ENCODE measurements around the gene TSPAN11. TPM values are rescaled to one million over a fixed set of nuclear protein-coding genes. Genes with fewer than 3 reads are reported as not detected.

The TSPAN11 gene
- polyA plus RNA-seq, 1 experiment, result 0.37 TPM

- CTCF ChIA-PET, result no interaction called here
- TF ChIP-seq, protein P1, sequence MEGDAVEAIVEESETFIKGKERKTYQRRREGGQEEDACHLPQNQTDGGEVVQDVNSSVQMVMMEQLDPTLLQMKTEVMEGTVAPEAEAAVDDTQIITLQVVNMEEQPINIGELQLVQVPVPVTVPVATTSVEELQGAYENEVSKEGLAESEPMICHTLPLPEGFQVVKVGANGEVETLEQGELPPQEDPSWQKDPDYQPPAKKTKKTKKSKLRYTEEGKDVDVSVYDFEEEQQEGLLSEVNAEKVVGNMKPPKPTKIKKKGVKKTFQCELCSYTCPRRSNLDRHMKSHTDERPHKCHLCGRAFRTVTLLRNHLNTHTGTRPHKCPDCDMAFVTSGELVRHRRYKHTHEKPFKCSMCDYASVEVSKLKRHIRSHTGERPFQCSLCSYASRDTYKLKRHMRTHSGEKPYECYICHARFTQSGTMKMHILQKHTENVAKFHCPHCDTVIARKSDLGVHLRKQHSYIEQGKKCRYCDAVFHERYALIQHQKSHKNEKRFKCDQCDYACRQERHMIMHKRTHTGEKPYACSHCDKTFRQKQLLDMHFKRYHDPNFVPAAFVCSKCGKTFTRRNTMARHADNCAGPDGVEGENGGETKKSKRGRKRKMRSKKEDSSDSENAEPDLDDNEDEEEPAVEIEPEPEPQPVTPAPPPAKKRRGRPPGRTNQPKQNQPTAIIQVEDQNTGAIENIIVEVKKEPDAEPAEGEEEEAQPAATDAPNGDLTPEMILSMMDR (IDR thresholded peaks at IDR 0.05; ENCODE audit: low read depth, low read length), result no peak
- no peaks in the 10 kb centered on the region for H3K9me3 ChIP-seq (ENCODE audit: control insufficient read depth, insufficient read depth, low read length)
- no peak overlapping the region for H3K4me3 ChIP-seq (ENCODE audit: low read depth, low read length)
- POLR2A ChIA-PET, result no interaction called here
- DNase-seq (ENCODE audit: low read depth, low spot score), result no peak
- no peak overlapping the region for H3K27ac ChIP-seq (ENCODE audit: low read depth, low read length)
- H3K27me3 ChIP-seq (ENCODE audit: control insufficient read depth, insufficient read depth, low read length), result peaks cover 8% of the 10 kb centered on the region
Observed at GRCh38 chr12:30930641-30931040, 4.1 kb downstream of the TSPAN11 start.

- Histone ChIP-seq H3K27ac (ENCODE audit: low read depth, low read length) (no peak overlapping the region), H3K27me3 (ENCODE audit: control insufficient read depth, insufficient read depth, low read length) (peaks cover 12% of the 10 kb centered on the region), H3K9me3 (ENCODE audit: control insufficient read depth, insufficient read depth, low read length) (no peaks in the 10 kb centered on the region), H3K4me3 (ENCODE audit: low read depth, low read length) (no peak overlapping the region)
- TF ChIP-seq, protein P1 (IDR thresholded peaks at IDR 0.05; ENCODE audit: low read depth, low read length), result no peak
- POLR2A ChIA-PET, result no interaction called here
- CTCF ChIA-PET, result no interaction called here
- no peak for DNase-seq (ENCODE audit: low read depth, low spot score)
Observed at GRCh38 chr12:30932881-30933280, 6.3 kb downstream of the TSPAN11 start.

DNA sequence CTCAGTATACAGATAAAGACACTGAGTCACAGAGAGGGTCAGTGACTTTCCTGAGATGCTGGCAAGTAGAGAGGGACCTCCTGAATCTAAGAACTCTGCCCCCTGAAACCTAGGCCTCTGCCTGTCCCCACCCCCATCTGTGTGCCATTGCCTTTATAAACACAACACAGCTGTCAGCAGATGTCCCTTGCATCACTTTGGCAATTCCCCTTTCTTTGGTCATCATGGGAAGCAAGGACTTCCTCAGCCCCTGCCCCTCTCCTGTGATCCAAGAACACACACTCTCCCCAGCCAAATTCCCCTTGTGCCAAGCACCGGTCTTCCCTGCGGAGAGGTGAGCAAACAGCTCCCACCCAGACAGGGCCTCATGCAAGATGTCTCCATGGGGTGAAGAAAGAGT is 8.3 kb downstream of the TSPAN11 start:
- H3K27ac ChIP-seq (ENCODE audit: low read depth, low read length), result no peak overlapping the region
- CTCF ChIA-PET, result no interaction called here
- TF ChIP-seq, protein P1 (IDR thresholded peaks at IDR 0.05; ENCODE audit: low read depth, low read length), result no peak
- no peak for DNase-seq (ENCODE audit: low read depth, low spot score)
- no peaks in the 10 kb centered on the region for H3K9me3 ChIP-seq (ENCODE audit: control insufficient read depth, insufficient read depth, low read length)
- POLR2A ChIA-PET, result no interaction called here
- H3K4me3 ChIP-seq (ENCODE audit: low read depth, low read length), result no peak overlapping the region
- peaks cover 17% of the 10 kb centered on the region for H3K27me3 ChIP-seq (ENCODE audit: control insufficient read depth, insufficient read depth, low read length)

DNA sequence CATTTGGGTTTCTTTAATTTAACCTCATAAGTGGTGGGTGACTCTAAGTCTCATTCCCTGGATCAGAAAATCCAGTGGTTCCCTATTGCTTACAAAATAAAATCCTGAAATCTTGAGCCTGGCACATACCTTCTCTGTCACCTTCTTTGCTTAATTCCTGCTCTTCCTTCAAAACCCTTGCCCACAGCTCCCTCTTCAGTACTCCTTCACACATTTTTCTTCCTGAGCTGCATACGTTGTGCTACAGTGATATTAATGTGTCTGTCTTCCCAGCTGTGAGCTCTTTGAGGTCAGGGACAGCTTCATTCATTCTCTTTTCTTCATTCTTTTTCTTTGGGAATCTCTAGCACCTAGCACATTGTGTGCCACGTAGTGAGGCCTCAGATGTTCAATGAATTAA is 9.5 kb downstream of the TSPAN11 start:
- H3K27me3 ChIP-seq (ENCODE audit: control insufficient read depth, insufficient read depth, low read length), result peaks cover 17% of the 10 kb centered on the region
- POLR2A ChIA-PET, result no interaction called here
- CTCF ChIA-PET, result no interaction called here
- H3K4me3 ChIP-seq (ENCODE audit: low read depth, low read length), result no peak overlapping the region
- no peak overlapping the region for H3K27ac ChIP-seq (ENCODE audit: low read depth, low read length)
- TF ChIP-seq, protein P1 (IDR thresholded peaks at IDR 0.05; ENCODE audit: low read depth, low read length), result no peak
- H3K9me3 ChIP-seq (ENCODE audit: control insufficient read depth, insufficient read depth, low read length), result no peaks in the 10 kb centered on the region
- DNase-seq (ENCODE audit: low read depth, low spot score), result no peak

GRCh38 chr12:30939234-30939633 is 12.7 kb downstream of the TSPAN11 start:
- peaks cover 16% of the 10 kb centered on the region for H3K27me3 ChIP-seq (ENCODE audit: control insufficient read depth, insufficient read depth, low read length)
- ChIA-PET CTCF (no interaction called here), POLR2A (no interaction called here)
- no peak for DNase-seq (ENCODE audit: low read depth, low spot score)
- no peak overlapping the region for H3K27ac ChIP-seq (ENCODE audit: low read depth, low read length)
- H3K9me3 ChIP-seq (ENCODE audit: control insufficient read depth, insufficient read depth, low read length), result no peaks in the 10 kb centered on the region
- TF ChIP-seq, protein P1 (IDR thresholded peaks at IDR 0.05; ENCODE audit: low read depth, low read length), result no peak
- H3K4me3 ChIP-seq (ENCODE audit: low read depth, low read length), result no peak overlapping the region
